HG03066 (cell line): Measurements from ENCODE around the gene UBE2Q1.

Experiments used
- ATAC-seq: cut with Tn5 transposase; IDR thresholded peaks from one replicate; pipeline ENCODE4 v1.9.1; 2021; ENCODE audit warnings: low read depth; ENCODE audit not compliant: unreplicated experiment

UBE2Q1 gene

GRCh38 chr1:154578058-154578418 lies 19.6 kb upstream of the UBE2Q1 start:
- ATAC-seq, result no peak

GRCh38 chr1:154577346-154578057 lies 19.0 kb upstream of the UBE2Q1 start:
- ATAC-seq, result no peak

- no peak for ATAC-seq
These were observed 17.6 kb upstream of the UBE2Q1 start for GRCh38 chr1:154575951-154576566.

- ATAC-seq, result no peak
These were observed 16.9 kb upstream of the UBE2Q1 start for GRCh38 chr1:154575147-154575927.

GRCh38 chr1:154574716-154575115 lies 16.3 kb upstream of the UBE2Q1 start:
- no peak for ATAC-seq

- ATAC-seq, result no peak
These were observed 14.7 kb upstream of the UBE2Q1 start for GRCh38 chr1:154573168-154573510.

- ATAC-seq, result no peak
These were observed 14.2 kb upstream of the UBE2Q1 start for GRCh38 chr1:154572468-154573167.

GRCh38 chr1:154571964-154572288 lies 13.5 kb upstream of the UBE2Q1 start:
- no peak for ATAC-seq

- no peak for ATAC-seq
These were observed 12.9 kb upstream of the UBE2Q1 start for GRCh38 chr1:154571244-154571963.

GRCh38 chr1:154568157-154568815 lies 9.8 kb upstream of the UBE2Q1 start:
- no peak for ATAC-seq

- no peak for ATAC-seq
These were observed 9.1 kb upstream of the UBE2Q1 start, which contains the start of gene CHRNB2 for GRCh38 chr1:154567386-154568156. Gene CHRNB2, plus strand, starts transcription at chr1:154567778. Its CDS starts 267 bp downstream, at chr1:154568045.

GRCh38 chr1:154565876-154566275 lies 7.4 kb upstream of the UBE2Q1 start:
- ATAC-seq, result no peak

- ATAC-seq, result no peak
These were observed 1.1 kb upstream of the UBE2Q1 start for GRCh38 chr1:154559466-154560044.

- ATAC-seq, result peak; percentile 87
These were observed 431 bp upstream of the UBE2Q1 start for GRCh38 chr1:154558720-154559465.

- no peak for ATAC-seq
These were observed 1.1 kb downstream of the UBE2Q1 start for GRCh38 chr1:154557248-154557938.

GRCh38 chr1:154556422-154556821 lies 2.0 kb downstream of the UBE2Q1 start:
- no peak for ATAC-seq
